AG09309 (cell line): ENCODE results near the gene SMOC2.

Source experiments
- DNase-seq: peaks from one replicate; pipeline ENCODE4 v3.0.0-alpha.2; 2010; ENCODE audit warnings: low read depth
- H3K4me3 ChIP-seq: 2 replicates; pipeline ENCODE4 v1.5.1; 2011; ENCODE audit warnings: mild to moderate bottlenecking, low read depth, low read length, moderate library complexity; ENCODE audit not compliant: control insufficient read depth
- TF ChIP-seq, protein P1 (sequence below): IDR thresholded peaks from 2 replicates; pipeline ENCODE4 v1.5.1; 2011; ENCODE audit warnings: mild to moderate bottlenecking, low read depth, low read length, inconsistent platforms; ENCODE audit not compliant: insufficient read depth, control insufficient read depth; ENCODE audit errors: missing control alignments

The SMOC2 gene

DNA sequence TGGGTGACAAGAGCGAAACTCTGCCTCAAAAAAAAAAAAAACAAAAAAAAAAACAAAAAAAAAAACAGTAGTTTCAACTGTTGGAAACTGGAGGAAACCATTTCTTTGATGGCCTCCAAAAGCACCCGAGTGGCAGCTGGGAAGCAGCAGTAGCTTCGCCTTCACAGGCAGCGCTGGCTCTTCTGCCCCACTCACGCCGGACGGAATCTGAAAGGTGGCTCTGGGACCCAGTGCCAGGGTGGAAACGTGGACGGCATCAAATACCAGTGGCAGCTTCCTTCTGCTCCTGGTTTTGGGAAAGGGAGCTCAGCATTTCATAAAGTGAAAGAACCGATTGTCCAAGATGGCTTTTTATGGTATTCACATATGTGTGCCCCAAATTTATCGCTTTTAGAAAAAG, 159.4 kb downstream of the SMOC2 start:
- DNase-seq: no peak
- TF ChIP-seq, protein P1, sequence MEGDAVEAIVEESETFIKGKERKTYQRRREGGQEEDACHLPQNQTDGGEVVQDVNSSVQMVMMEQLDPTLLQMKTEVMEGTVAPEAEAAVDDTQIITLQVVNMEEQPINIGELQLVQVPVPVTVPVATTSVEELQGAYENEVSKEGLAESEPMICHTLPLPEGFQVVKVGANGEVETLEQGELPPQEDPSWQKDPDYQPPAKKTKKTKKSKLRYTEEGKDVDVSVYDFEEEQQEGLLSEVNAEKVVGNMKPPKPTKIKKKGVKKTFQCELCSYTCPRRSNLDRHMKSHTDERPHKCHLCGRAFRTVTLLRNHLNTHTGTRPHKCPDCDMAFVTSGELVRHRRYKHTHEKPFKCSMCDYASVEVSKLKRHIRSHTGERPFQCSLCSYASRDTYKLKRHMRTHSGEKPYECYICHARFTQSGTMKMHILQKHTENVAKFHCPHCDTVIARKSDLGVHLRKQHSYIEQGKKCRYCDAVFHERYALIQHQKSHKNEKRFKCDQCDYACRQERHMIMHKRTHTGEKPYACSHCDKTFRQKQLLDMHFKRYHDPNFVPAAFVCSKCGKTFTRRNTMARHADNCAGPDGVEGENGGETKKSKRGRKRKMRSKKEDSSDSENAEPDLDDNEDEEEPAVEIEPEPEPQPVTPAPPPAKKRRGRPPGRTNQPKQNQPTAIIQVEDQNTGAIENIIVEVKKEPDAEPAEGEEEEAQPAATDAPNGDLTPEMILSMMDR: no peak
- no peak overlapping the region for H3K4me3 ChIP-seq

DNA sequence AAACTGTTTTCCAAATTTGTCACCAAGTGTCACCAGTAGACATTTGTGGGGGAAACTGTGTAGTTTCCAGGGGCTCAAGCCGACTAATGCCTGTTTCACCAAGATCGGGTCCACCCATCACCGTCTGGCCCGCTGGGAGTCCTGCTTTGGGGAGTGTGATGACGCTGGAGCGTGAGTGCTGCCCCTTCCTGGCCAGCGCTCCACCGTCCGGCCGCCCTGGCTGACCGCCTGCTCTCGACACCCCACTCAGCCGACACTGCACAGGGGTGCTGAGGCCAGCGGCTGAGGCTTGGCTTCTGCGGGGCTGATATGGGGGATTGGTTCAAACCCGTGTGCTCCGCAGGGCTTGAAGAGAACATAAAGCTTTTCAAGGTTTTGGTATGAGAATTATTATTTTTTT, 160.1 kb downstream of the SMOC2 start:
- H3K4me3 ChIP-seq: no peak overlapping the region
- DNase-seq: no peak
- TF ChIP-seq, protein P1: no peak

DNA sequence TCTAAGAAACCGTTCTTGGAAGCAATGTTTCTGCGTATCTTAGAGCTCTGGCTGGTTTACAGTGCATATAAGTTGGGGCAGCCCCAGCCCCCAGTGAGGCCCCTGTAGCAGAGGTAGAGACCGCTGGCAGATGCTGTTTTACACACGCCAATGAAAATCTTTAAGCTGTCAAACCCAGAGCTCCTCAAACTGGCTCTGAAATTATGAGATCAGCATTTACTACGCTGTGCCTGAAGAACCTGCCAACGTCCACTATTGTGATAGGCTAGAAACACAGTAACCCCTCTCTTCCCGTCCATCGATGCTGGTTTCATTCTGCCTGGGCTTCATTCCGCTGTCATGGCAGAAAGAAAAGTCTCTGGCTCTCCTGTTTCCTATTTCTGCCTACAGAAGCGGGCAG, 160.6 kb downstream of the SMOC2 start:
- TF ChIP-seq, protein P1: no peak
- no peak overlapping the region for H3K4me3 ChIP-seq
- no peak for DNase-seq

DNA sequence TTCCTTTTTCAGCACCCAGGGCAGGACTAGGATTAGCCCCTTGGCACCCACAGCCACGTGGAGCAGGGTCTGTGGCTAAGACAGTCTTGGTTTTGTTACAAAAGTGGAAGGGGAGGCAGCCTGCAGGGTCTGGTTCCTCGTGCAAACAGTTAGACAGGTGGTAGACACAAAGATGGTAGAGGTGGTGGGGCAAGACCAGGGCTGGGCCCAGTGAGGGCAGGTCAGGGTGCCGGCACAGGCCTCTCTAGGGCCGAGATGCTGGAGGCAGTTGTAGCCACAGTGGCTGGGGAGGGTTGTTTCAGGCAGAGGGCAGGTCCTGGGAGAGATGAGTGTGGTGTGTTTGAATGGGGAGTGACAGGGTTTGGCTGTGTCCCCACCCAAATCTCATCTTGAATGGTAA, 161.6 kb downstream of the SMOC2 start:
- TF ChIP-seq, protein P1: no peak
- DNase-seq: no peak
- H3K4me3 ChIP-seq: no peak overlapping the region

DNA sequence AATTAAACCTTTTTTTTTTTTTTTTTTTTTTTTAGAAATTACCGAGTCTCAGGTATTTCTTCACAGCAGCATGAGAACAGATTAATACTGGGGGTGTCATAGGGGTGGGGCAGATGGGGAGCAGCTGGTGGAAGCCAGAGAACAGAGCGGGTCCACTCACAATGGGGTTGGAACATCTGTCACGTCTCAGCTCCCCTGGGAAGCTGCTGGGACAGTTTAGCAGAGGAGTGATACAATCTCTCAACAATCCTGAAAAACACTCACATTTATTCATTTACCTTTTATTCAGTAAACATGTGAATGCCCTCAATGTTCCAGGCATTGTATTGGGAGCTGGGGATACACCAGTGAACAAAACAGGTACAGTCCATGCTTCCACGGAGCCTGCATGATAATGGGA, 162.2 kb downstream of the SMOC2 start:
- no peak overlapping the region for H3K4me3 ChIP-seq
- TF ChIP-seq, protein P1: no peak
- no peak for DNase-seq

DNA sequence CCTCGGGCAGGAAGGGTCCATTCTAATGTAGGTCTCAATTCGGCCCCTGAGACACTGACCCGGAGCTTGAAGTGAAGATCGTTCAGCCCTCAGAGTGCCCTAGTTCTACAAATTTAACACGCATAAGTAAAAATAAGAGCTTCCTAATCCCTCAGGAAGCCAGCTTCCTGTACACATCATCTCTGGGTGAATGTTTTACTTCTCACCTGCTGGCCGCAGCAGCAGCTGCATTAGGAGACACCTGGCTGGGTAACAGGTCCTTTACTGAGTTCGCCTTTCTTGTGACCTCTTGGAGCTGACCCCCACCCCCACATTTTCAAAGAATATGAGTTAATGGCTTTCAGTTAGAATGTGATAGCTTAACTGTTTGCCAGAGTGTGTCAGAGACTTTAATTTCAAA, 165.0 kb downstream of the SMOC2 start:
- no peak overlapping the region for H3K4me3 ChIP-seq
- no peak for DNase-seq
- TF ChIP-seq, protein P1: no peak

DNA sequence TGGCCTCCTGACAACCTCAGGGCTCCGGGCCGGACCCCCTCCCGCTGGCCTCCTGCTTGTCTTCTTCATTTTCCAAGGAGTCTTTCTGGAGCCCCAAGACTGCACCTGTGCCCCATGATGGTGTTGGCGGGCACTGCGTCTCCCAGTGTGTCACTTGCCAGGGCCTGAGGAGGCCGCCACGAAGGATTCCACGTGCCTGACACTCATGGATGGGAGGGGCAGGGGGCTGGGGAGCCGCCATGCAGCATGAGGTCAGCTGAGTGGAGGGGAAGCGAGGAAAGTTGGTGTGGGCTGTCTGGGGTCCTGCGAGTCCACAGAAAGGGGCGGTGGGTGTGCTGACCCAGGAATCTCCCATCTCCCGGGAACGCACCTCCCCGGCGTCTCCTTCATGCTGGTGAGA, 165.7 kb downstream of the SMOC2 start:
- DNase-seq: no peak
- H3K4me3 ChIP-seq: no peak overlapping the region
- TF ChIP-seq, protein P1: no peak
